PC-3 (cell line): Measurements from ENCODE around the gene ANKS1B. TPM values are rescaled to one million over a fixed set of nuclear protein-coding genes. Genes with fewer than 3 reads are reported as not detected.
A peak's percentile ranks its signal among the peaks of the same experiment; 100 is the strongest.

Experiments used
- ATAC-seq: fragments of 200-7000 bp; cut with Tn5 transposase; 2 replicates; pipeline ENCODE4 v1.9.1; 2020; ENCODE audit warnings: mild to moderate bottlenecking, moderate library complexity
- BruUV-seq: library from RNA; stranded (reverse); fragments of 400-500 nt; replicated peaks from 2 replicates; lab custom pipeline; 2021; lab: Mats Ljungman, UMichigan
- CTCF ChIA-PET: fragments of 300-600 bp; sonication (Branson Sonifier 250); formaldehyde crosslinking; loops from one replicate; lab custom pipeline; 2022; ENCODE audit warnings: antibody characterized with exemption; lab: Charles Lee
- POLR2A ChIA-PET: fragments of 300-600 bp; sonication (Branson Sonifier 250); formaldehyde crosslinking; loops from one replicate; lab custom pipeline; 2022; ENCODE audit warnings: antibody characterized with exemption; ENCODE audit not compliant: unreplicated experiment; lab: Charles Lee
- DNase-seq: peaks from one replicate; pipeline ENCODE4 v3.0.0-alpha.2; 2015
- H2AFZ ChIP-seq: fragments of 300-600 bp; sonication (generic); 2 replicates; pipeline ENCODE4 v1.6.0; 2016; ENCODE audit warnings: antibody characterized with exemption, low read length
- H3F3A ChIP-seq: fragments of 300-600 bp; sonication (generic); one replicate; pipeline ENCODE4 v1.6.0; 2017; ENCODE audit warnings: antibody characterized with exemption, low read length, control low read depth, mild to moderate bottlenecking; ENCODE audit not compliant: unreplicated experiment
- H3K27ac ChIP-seq: fragments of 300-600 bp; sonication (generic); 2 replicates; pipeline ENCODE4 v1.5.1; 2016; ENCODE audit warnings: mild to moderate bottlenecking, low read length
- H3K27me3 ChIP-seq: fragments of 300-600 bp; sonication (generic); 2 replicates; pipeline ENCODE4 v1.6.1; 2016; ENCODE audit warnings: low read length, mixed read lengths
- H3K36me3 ChIP-seq: fragments of 300-600 bp; sonication (generic); 2 replicates; pipeline ENCODE4 v1.6.1; 2016; ENCODE audit warnings: low read depth, mixed run types, low read length, mixed read lengths
- H3K4me1 ChIP-seq: fragments of 300-600 bp; sonication (generic); 2 replicates; pipeline ENCODE4 v1.5.1; 2016; ENCODE audit warnings: low read length; ENCODE audit not compliant: insufficient read depth
- H3K4me2 ChIP-seq: fragments of 300-600 bp; sonication (generic); 2 replicates; pipeline ENCODE4 v1.6.0; 2016; ENCODE audit warnings: low read length
- H3K4me3 ChIP-seq: fragments of 300-600 bp; sonication (generic); 2 replicates; pipeline ENCODE4 v1.5.1; 2016; ENCODE audit warnings: mild to moderate bottlenecking, low read length, mixed read lengths
- H3K79me2 ChIP-seq: fragments of 300-600 bp; sonication (generic); 2 replicates; pipeline ENCODE4 v1.6.1; 2017; ENCODE audit warnings: low read length, mixed read lengths
- H3K9ac ChIP-seq: fragments of 300-600 bp; sonication (generic); 2 replicates; pipeline ENCODE4 v1.6.0; 2016; ENCODE audit warnings: mild to moderate bottlenecking, low read length
- H3K9me2 ChIP-seq: fragments of 300-600 bp; sonication (generic); replicated peaks from 2 replicates; pipeline ENCODE4 v1.6.1; 2016; ENCODE audit warnings: mixed run types, low read length, mixed read lengths
- H3K9me3 ChIP-seq: fragments of 300-600 bp; sonication (generic); 2 replicates; pipeline ENCODE4 v1.6.1; 2016; ENCODE audit warnings: low read length, mixed read lengths
- H4K20me1 ChIP-seq: fragments of 300-600 bp; sonication (generic); 2 replicates; pipeline ENCODE4 v1.6.1; 2016; ENCODE audit warnings: low read length, mixed read lengths
- CTCF ChIP-seq: fragments of 300-600 bp; sonication (generic); conservative IDR thresholded peaks from 2 replicates; pipeline ENCODE4 v1.5.1; 2017; ENCODE audit warnings: antibody characterized with exemption, low read depth, mild to moderate bottlenecking, low read length
- EZH2 ChIP-seq: fragments of 300-600 bp; sonication (generic); IDR thresholded peaks from one replicate; pipeline ENCODE4 v1.6.1; 2017; ENCODE audit warnings: antibody characterized with exemption, mild to moderate bottlenecking, low read length; ENCODE audit not compliant: unreplicated experiment
- EZH2phosphoT487 ChIP-seq: fragments of 300-600 bp; sonication (generic); IDR thresholded peaks from 2 replicates; pipeline ENCODE4 v1.6.1; 2018; ENCODE audit warnings: mild to moderate bottlenecking, antibody characterized with exemption, low read length, borderline replicate concordance
- intact Hi-C: fragments of 100-400 bp; cut with micrococcal nuclease; formaldehyde crosslinking; loops from 2 replicates; pipeline ENCODE4 v1.9.0; 2023
- total RNA-seq: library from RNA; depleted of rRNA; stranded (reverse); fragments of >200 nt; gene quantifications from 2 replicates; pipeline ENCODE4 v1.2.3, GENCODE V29; 2014

The ANKS1B gene
- total RNA-seq, 1 experiment from 2014 or later, result 0.07 TPM

GRCh38 chr12:99343960-99344359 is 640.8 kb downstream of the ANKS1B start:
- Histone ChIP-seq H3K36me3 (no peaks in the 10 kb centered on the region), H3K4me3 (no peak overlapping the region), H3K9ac (no peak overlapping the region), H3K27ac (no peak overlapping the region), H3K9me3 (no peaks in the 10 kb centered on the region), H3K79me2 (no peaks in the 10 kb centered on the region), H3F3A (no peaks in the 10 kb centered on the region), H4K20me1 (no peaks in the 10 kb centered on the region), H3K27me3 (peaks cover 13% of the 10 kb centered on the region; the same call in 1 of the 2 replicates), H3K9me2 (no peaks in the 10 kb centered on the region), H2AFZ (no peak overlapping the region), H3K4me1 (no peaks in the 10 kb centered on the region), H3K4me2 (no peak overlapping the region)
- TF ChIP-seq EZH2phosphoT487 (no peak), EZH2 (no peak), CTCF (no peak)
- BruUV-seq, result no TSS peak
- intact Hi-C loops, result no loop called here
- ChIA-PET CTCF (no interaction called here), POLR2A (no interaction called here)
- DNase-seq (no peak), ATAC-seq (no peak)

- DNase-seq, result no peak
- Histone ChIP-seq H3K4me3 (no peak overlapping the region), H3K79me2 (no peaks in the 10 kb centered on the region), H3K9me2 (no peaks in the 10 kb centered on the region), H3K9me3 (no peaks in the 10 kb centered on the region), H2AFZ (no peak overlapping the region), H4K20me1 (no peaks in the 10 kb centered on the region), H3K27me3 (peaks cover 9% of the 10 kb centered on the region; the same call in 1 of the 2 replicates), H3K4me2 (no peak overlapping the region), H3K27ac (no peak overlapping the region), H3K9ac (no peak overlapping the region), H3F3A (no peaks in the 10 kb centered on the region), H3K4me1 (no peaks in the 10 kb centered on the region), H3K36me3 (no peaks in the 10 kb centered on the region)
- POLR2A ChIA-PET, result no interaction called here
- ATAC-seq, result no peak
- intact Hi-C loops, result no loop called here
- no TSS peak for BruUV-seq
- TF ChIP-seq EZH2phosphoT487 (no peak), CTCF (no peak), EZH2 (no peak)
- CTCF ChIA-PET, result no interaction called here
Observed at GRCh38 chr12:99339663-99340062, 645.1 kb downstream of the ANKS1B start.

- DNase-seq (no peak), ATAC-seq (peak; percentile 45)
- H3K4me3 ChIP-seq, result no peak overlapping the region
- H3K36me3 ChIP-seq, result no peaks in the 10 kb centered on the region
- TF ChIP-seq EZH2 (no peak), CTCF (no peak), EZH2phosphoT487 (no peak)
- no peaks in the 10 kb centered on the region for H3K4me1 ChIP-seq
- H3K4me2 ChIP-seq, result no peak overlapping the region
- H3F3A ChIP-seq, result no peaks in the 10 kb centered on the region
- H3K9me2 ChIP-seq, result no peaks in the 10 kb centered on the region
- ChIA-PET POLR2A (no interaction called here), CTCF (no interaction called here)
- H3K9ac ChIP-seq, result no peak overlapping the region
- H2AFZ ChIP-seq, result no peak overlapping the region
- no peaks in the 10 kb centered on the region for H3K9me3 ChIP-seq
- H4K20me1 ChIP-seq, result no peaks in the 10 kb centered on the region
- intact Hi-C loops, result no loop called here
- no peak overlapping the region for H3K27ac ChIP-seq
- no peaks in the 10 kb centered on the region for H3K79me2 ChIP-seq
- peaks cover 6% of the 10 kb centered on the region; the same call in 1 of the 2 replicates for H3K27me3 ChIP-seq
- BruUV-seq, result no TSS peak
Observed at GRCh38 chr12:99334285-99335056, 650.3 kb downstream of the ANKS1B start.
